ENCODE data around the gene STXBP1. TPM values are rescaled to one million over a fixed set of nuclear protein-coding genes. Genes with fewer than 3 reads are reported as not detected.

The STXBP1 gene
- total and polyA plus RNA-seq, 2 of the 8 experiments (the other 6 are each of a cell fraction or from before 2014, with no cell fraction given), result 11.5 to 60.9 TPM

- no peak overlapping the region for H2BK5ac ChIP-seq (ENCODE audit: low read depth, low read length)
- H4K5ac ChIP-seq (ENCODE audit: insufficient read length, low read depth, low read length), result no peak overlapping the region
- H3K56ac ChIP-seq (replicated peaks; ENCODE audit: insufficient read length, low read depth, low read length), result no peak overlapping the region
- H3K27me3 ChIP-seq (replicated peaks in 1 of 4; ENCODE audit: control insufficient read depth in 3 of 4, extremely low read depth in 1 of 4, insufficient read depth in 3 of 4, low read length in 3 of 4), result no peaks in the 10 kb centered on the region
- no peak overlapping the region for H3K23ac ChIP-seq (ENCODE audit: insufficient read length)
- no peak overlapping the region for H2BK12ac ChIP-seq (ENCODE audit: low read depth, low read length)
- no peak overlapping the region for H2BK120ac ChIP-seq (replicated peaks; ENCODE audit: low read depth, low read length)
- no peak overlapping the region for H3K14ac ChIP-seq (ENCODE audit: insufficient read length)
- H3K36me3 ChIP-seq (ENCODE audit: control insufficient read depth in 2 of 4, insufficient read depth in 4 of 4, low read length in 3 of 4), result no peaks in the 10 kb centered on the region
- H3K23me2 ChIP-seq (ENCODE audit: low read depth, low read length), result 0 out of 2 replicates have a peak, but pooled peaks cover 2% of the 10 kb centered on the region
- WGBS, 2 experiments (ENCODE audit: extremely low coverage in 1 of 2, insufficient coverage in 1 of 2, insufficient read length in 1 of 2, insufficient replicate concordance in 2 of 2, low coverage in 1 of 2, low lambda C conversion rate in 2 of 2, missing lambda C conversion rate in 1 of 2), result 92% methylated on average over 18 of the region's 18 CpGs; no CpG with 5 or more reads in 1 of the 2 experiments
- POLR2A ChIA-PET (ENCODE audit: partially characterized antibody), result interaction anchor here (1.0 to 1.6 kb wide), 3 partner anchors 18 to 169 kb away, joined by 3 to 4 read pairs (median 3); partner anchors contain the start of gene SH2D3C
- no peak overlapping the region for H2BK15ac ChIP-seq (ENCODE audit: low read length)
- H2AK5ac ChIP-seq (ENCODE audit: low read depth, low read length), result no peak overlapping the region
- H2BK20ac ChIP-seq (ENCODE audit: low read length), result no peak overlapping the region
- no peak overlapping the region for H3K27ac ChIP-seq (ENCODE audit: low read depth, low read length)
- no peaks in the 10 kb centered on the region for H3K79me2 ChIP-seq (ENCODE audit: control insufficient read depth in 1 of 2, insufficient read depth in 2 of 2, low read length in 2 of 2)
- H4K8ac ChIP-seq (ENCODE audit: extremely low read depth, insufficient read depth, low read length), result no peak overlapping the region; the same call in 1 of the 2 replicates
- no peaks in the 10 kb centered on the region for H3K9me3 ChIP-seq (ENCODE audit: insufficient read depth in 2 of 2, low read depth in 1 of 2, low read length in 1 of 2)
- DNase-seq (ENCODE audit: low read depth in 1 of 2, low spot score in 2 of 2) (no peak), FAIRE-seq (no peak)
- no peak overlapping the region for H3K9ac ChIP-seq (replicated peaks in 1 of 4; ENCODE audit: extremely low read depth in 1 of 4, low read depth in 3 of 4, low read length in 3 of 4)
- no peak overlapping the region for H2AFZ ChIP-seq (ENCODE audit: low read length)
- H3K4me1 ChIP-seq (replicated peaks in 1 of 4; ENCODE audit: control insufficient read depth in 3 of 4, insufficient read depth in 4 of 4, low read length in 3 of 4), result peaks cover 0 to 9% (median 7%) of the 10 kb centered on the region in 4 experiments; a peak in 6 of 7 replicates
- no peak overlapping the region for H3K4me3 ChIP-seq (ENCODE audit: extremely low read depth in 1 of 4, insufficient read depth in 2 of 4, low read depth in 3 of 4, low read length in 4 of 4)
- no peak overlapping the region for H3K4me2 ChIP-seq (ENCODE audit: insufficient read depth in 1 of 2, low read depth in 2 of 2, low read length in 2 of 2)
- no peak overlapping the region for H3K4ac ChIP-seq (replicated peaks; ENCODE audit: insufficient read length, low read depth, low read length)
- H4K20me1 ChIP-seq (replicated peaks in 1 of 2; ENCODE audit: control insufficient read depth in 1 of 2, insufficient read depth in 2 of 2, low read length in 2 of 2), result no peaks in the 10 kb centered on the region
- H3K79me1 ChIP-seq (ENCODE audit: low read depth, low read length), result no peaks in the 10 kb centered on the region
- no peak overlapping the region for H4K91ac ChIP-seq (replicated peaks; ENCODE audit: insufficient read length, low read length)
- CTCF ChIA-PET (ENCODE audit: partially characterized antibody), result interaction anchor here (0.9 to 5.0 kb wide), 13 partner anchors 10 to 226 kb away, joined by 3 to 18 read pairs (median 3); no protein-coding TSS in a partner anchor
- no peak overlapping the region for H3K18ac ChIP-seq (ENCODE audit: extremely low read depth, low read length)
- no peak for TF ChIP-seq CBX8 (IDR thresholded peaks at IDR 0.05; ENCODE audit: borderline replicate concordance, low read depth, low read length)
- TF ChIP-seq EGR1 (IDR thresholded peaks at IDR 0.05; ENCODE audit: borderline replicate concordance, low read depth, low read length), result no peak
- no peak for TF ChIP-seq BCL11A (IDR thresholded peaks at IDR 0.05; ENCODE audit: low read depth in 2 of 2, low read length in 2 of 2)
- no peak for TF ChIP-seq NRF1 (IDR thresholded peaks at IDR 0.05; ENCODE audit: low read depth, low read length)
- no peak for TF ChIP-seq SIRT6 (IDR thresholded peaks at IDR 0.05; ENCODE audit: low read length)
- TF ChIP-seq, protein P1, sequence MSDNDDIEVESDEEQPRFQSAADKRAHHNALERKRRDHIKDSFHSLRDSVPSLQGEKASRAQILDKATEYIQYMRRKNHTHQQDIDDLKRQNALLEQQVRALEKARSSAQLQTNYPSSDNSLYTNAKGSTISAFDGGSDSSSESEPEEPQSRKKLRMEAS (IDR thresholded peaks at IDR 0.05), result no peak
- no peak for TF ChIP-seq EP300 (IDR thresholded peaks at IDR 0.05; ENCODE audit: borderline replicate concordance in 1 of 2, low read depth in 2 of 2, low read length in 2 of 2)
- no peak for TF ChIP-seq TCF12 (IDR thresholded peaks at IDR 0.05; ENCODE audit: low read depth, low read length)
- no peak for TF ChIP-seq SP1 (IDR thresholded peaks at IDR 0.05; ENCODE audit: low read depth, low read length)
- no peak for TF ChIP-seq CHD2 (IDR thresholded peaks at IDR 0.05; ENCODE audit: low read length)
- no peak for TF ChIP-seq SUZ12 (IDR thresholded peaks at IDR 0.05; ENCODE audit: low read length)
- no peak for TF ChIP-seq RXRA (IDR thresholded peaks at IDR 0.05; ENCODE audit: insufficient read depth, low read depth, low read length)
- no peak for TF ChIP-seq EZH2 (IDR thresholded peaks at IDR 0.05; ENCODE audit: low read depth, low read length, severe bottlenecking)
These were observed 117.6 kb downstream of the STXBP1 start for GRCh38 chr9:127729522-127730256.
